OCI-LY7 (cell line): Measurements from ENCODE around the gene PTGR2.

ENCODE experiments used
- EZH2phosphoT487 ChIP-seq: fragments of 200-600 bp; sonication (generic); IDR thresholded peaks from 2 replicates; pipeline ENCODE4 v1.6.1; 2018; ENCODE audit warnings: low read depth, borderline replicate concordance, mild to moderate bottlenecking, mixed run types, antibody characterized with exemption, low read length, moderate library complexity, mixed read lengths
- TF ChIP-seq, protein P1 (sequence below): fragments of 200-600 bp; sonication (generic); conservative IDR thresholded peaks from 2 replicates; pipeline ENCODE4 v1.5.1; 2014; ENCODE audit warnings: mild to moderate bottlenecking, antibody characterized with exemption, low read length, moderate library complexity, mixed read lengths

- TF ChIP-seq, protein P1, sequence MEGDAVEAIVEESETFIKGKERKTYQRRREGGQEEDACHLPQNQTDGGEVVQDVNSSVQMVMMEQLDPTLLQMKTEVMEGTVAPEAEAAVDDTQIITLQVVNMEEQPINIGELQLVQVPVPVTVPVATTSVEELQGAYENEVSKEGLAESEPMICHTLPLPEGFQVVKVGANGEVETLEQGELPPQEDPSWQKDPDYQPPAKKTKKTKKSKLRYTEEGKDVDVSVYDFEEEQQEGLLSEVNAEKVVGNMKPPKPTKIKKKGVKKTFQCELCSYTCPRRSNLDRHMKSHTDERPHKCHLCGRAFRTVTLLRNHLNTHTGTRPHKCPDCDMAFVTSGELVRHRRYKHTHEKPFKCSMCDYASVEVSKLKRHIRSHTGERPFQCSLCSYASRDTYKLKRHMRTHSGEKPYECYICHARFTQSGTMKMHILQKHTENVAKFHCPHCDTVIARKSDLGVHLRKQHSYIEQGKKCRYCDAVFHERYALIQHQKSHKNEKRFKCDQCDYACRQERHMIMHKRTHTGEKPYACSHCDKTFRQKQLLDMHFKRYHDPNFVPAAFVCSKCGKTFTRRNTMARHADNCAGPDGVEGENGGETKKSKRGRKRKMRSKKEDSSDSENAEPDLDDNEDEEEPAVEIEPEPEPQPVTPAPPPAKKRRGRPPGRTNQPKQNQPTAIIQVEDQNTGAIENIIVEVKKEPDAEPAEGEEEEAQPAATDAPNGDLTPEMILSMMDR = no peak
- TF ChIP-seq EZH2phosphoT487 = no peak
Measured at GRCh38 chr14:73804636-73805035, 47.0 kb upstream of the PTGR2 start.
